ENCODE measurements around the gene PYY.
"Not testable (repeated sequence)": the region's sequence is repeated elsewhere in the genome, so short reads cannot be mapped to it uniquely, and the experiment has no call there.

PYY gene

GRCh38 chr17:43978078-43978477 lies 24.3 kb upstream of the PYY start:
- DNase-seq (ENCODE audit: low read depth): no peak

DNA sequence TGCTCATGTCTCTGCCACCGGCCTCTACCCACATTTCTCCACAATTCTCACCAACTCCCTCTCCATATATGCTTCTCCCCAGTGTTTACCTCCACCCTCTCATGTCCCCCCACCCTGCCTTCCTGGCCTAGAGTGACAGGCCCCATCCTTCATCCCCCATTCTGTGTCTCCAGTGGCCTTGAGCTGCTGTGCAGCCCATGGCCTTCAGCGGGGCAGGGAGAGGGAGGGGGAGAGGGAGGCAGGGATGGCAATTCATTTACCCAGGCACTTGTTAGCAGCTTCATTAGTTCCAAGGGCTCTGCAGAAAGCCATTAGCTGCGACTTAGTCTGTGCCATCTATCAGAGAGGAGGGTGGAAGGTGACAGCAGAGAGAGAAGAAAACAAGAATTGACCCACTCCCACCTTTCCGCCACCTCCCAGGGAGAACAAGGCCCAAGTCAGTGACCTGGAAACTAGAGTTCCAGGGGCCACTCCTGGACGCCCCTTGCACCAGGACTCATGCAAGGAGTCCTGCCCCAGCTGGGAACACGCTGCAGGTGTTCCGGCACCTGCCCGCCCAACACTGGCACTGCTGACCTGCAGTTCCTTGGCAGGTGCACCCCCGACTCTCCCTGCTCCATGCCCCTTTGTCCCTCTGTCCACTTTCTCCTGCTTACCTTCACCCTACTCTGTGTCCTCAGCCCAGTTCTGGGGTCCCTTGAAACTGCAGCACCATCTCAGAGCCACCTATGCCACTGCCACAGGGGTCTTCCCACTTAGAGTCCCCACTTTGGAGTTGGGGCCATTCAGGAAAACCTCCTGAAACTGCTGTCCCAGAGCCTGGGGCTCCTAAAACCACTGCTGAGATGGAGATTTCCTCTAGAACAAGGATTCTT lies 23.5 kb upstream of the PYY start:
- no peak for DNase-seq (ENCODE audit: low read depth)

DNA sequence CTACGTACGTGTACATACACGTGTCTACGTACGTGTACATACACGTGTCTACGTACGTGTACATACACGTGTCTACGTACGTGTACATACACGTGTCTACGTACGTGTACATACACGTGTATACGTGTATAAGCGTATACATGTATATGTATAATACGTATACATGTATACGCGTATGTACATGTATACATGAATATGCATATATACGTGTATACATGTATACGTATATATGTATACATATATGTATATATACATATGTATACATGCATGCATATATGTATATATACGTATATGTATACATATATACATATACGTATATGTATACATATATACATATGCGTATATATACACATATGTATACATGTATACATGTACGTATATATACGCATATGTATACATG lies 22.2 kb upstream of the PYY start:
- no peak for DNase-seq (ENCODE audit: low read depth)

- DNase-seq (ENCODE audit: low read depth): no peak
Measured at GRCh38 chr17:43974382-43975266, 20.9 kb upstream of the PYY start.

- DNase-seq (ENCODE audit: low read depth): not testable (repeated sequence)
Measured at GRCh38 chr17:43972444-43973212, 18.9 kb upstream of the PYY start.

GRCh38 chr17:43971436-43971835 lies 17.7 kb upstream of the PYY start:
- DNase-seq (ENCODE audit: low read depth): not testable (repeated sequence)

DNA sequence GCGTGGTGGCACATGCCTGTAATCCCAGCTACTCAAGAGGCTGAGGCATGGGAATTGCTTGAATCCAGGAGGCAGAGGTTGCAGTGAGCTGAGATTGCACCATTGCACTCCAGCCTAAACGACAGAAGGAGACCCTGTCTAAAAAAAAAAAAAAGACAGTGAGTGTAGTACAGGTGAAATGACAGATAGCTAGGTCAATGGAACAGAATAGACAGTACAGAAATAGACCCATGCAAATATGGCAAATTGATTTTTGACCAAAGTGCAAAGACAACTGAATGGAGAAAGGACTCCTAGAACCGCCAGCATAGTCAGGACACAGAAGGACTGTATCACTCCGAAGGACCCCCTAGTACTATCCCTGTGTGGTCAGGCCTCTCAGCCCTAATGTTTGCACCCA lies 16.6 kb upstream of the PYY start:
- DNase-seq (ENCODE audit: low read depth): no peak

GRCh38 chr17:43967251-43967875 lies 13.6 kb upstream of the PYY start:
- no peak for DNase-seq (ENCODE audit: low read depth)

GRCh38 chr17:43966276-43966675 lies 12.5 kb upstream of the PYY start:
- no peak for DNase-seq (ENCODE audit: low read depth)

DNA sequence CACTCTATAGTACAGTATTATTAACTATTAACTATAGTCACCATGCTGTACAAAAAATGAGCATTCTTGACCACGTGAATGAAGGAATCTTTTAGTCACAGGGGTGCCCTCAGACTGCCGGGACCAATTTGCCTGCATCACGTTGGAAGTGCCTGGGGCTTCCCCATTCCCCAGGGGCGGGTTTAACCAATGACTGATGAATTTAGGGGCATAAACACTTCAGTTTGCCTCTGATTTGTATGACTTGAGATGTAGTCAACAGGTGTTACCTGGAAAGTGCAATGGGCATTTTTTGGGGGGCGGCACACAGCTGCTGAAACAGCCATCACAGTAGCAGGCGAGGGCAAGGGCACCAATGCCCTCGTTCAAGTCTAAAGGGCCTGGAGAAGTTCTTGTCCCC lies 8.7 kb upstream of the PYY start:
- no peak for DNase-seq (ENCODE audit: low read depth)

DNA sequence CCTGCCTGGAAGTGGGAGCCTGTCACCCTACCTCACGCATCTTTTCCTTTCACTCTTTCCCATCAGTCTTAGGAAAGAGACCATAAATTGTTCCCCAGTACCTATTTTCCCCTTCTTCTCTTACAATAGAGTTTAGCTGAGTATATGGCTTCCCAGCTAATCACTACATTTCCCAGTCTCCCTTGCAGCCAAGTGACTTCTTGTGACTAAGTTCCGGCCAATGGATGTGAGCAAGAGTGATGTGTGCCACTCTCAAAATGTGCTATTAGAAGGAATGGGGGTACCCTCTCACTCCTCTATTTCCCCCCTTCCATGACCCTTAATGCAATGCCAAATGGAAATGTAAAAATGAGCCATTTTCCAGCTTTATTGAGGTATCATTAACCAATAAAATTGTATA lies 8.2 kb upstream of the PYY start:
- no peak for DNase-seq (ENCODE audit: low read depth)

- not testable (repeated sequence) for DNase-seq (ENCODE audit: low read depth)
Measured at GRCh38 chr17:43961292-43961691, 7.6 kb upstream of the PYY start.

DNA sequence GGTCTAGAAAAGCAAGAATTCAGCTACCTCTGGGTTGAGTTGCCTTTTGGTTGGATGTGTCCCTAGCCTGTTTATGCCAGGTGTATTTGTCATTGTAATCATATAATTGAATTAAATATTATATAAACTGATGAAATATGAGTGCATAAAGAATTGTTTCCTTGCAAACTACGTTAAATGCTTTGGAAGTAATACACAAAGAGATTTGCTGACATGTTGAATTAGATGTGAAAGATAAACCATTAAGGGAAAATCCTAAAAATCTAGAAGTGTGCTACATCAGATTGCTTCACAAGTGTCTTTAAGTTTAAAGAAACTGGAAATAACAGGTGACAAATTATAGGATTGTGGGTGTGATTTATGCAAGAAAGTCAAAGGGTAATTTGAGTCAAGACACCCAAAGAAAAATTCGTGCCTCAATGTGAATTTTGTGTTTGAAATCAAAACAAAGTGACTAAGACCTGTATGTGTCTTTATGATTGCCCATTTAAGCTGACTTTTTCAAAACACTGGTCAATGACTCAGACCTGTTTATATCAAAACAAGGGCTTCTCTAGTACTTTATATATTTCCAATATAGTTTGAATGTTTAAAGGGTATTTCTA lies 5.1 kb upstream of the PYY start:
- no peak for DNase-seq (ENCODE audit: low read depth)

GRCh38 chr17:43956222-43956621 lies 2.5 kb upstream of the PYY start:
- DNase-seq (ENCODE audit: low read depth): no peak

DNA sequence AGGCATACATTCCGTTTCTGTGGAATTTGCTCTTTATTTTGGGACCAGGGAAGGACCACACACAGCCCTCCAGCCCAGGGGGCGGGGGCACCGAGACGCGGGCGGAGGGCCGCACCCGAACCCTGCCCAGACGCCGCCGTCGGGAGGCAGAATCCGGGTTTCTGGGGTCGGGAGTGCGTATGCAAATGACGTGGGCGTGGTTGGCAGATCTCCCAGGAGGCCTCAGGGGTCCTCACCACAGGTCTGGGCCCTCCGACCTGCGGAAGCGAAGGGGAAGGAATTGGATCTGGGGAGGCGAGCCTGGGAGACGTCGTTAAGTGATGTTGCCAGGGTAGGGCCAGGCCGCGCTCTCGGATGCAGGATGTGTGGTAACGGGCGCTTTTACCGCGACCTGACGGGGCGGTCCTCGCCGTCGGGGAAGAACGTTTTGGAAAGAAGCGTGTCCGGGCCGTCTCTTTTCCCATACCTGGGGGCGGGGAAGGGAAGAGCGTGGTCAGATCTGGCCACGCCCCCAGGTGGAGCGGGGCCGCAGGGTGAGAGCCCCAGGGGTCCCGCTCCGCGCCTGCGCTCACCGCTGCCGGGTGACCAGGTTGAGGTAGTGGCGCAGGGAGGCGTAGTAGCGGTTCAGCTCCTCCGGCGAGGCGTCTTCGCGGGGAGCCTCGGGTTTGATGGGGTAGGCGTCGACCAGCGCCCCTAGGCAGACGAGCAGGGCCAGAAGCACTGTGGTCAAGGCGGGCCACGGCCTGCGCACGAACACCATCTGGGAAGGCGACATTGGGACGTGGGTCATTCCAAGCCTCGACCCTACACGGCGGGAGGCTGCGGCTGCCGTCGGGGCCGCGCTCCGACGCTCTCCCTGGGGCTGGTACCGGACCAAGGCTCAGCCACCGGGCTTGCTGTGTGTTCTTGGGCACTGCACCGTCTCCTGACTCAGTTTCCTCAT lies 745 bp downstream of the PYY start:
- no peak for DNase-seq (ENCODE audit: low read depth)

GRCh38 chr17:43952351-43952723 lies 1.4 kb downstream of the PYY start:
- no peak for DNase-seq (ENCODE audit: low read depth)

- no peak for DNase-seq (ENCODE audit: low read depth)
Measured at GRCh38 chr17:43951750-43952149, 2.0 kb downstream of the PYY start.

- DNase-seq (ENCODE audit: low read depth): no peak
Measured at GRCh38 chr17:43950554-43950953, 3.2 kb downstream of the PYY start.

- no peak for DNase-seq (ENCODE audit: low read depth)
Measured at GRCh38 chr17:43949781-43950180, 4.0 kb downstream of the PYY start.

DNA sequence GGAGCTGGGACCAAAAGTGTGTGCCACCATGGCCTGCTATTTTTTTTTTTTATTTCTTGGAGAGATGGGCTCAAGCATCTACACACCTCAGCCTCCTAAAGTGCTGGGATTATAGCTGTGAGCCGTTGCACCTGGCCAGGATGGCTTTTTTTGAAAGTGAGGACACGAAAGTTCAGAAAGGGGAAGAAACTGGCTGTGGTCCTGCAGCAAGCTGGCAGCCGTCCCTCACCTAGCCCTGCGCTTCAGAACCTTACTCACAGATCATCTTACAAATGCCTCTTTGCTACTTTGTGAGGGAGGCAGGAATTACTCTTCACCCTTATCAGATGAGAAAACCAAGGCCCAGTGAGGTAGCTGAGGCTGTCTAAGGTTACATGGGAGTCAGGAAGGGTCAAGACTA lies 7.0 kb downstream of the PYY start:
- DNase-seq (ENCODE audit: low read depth): no peak
